ENCODE data around the gene MAPK1.

GRCh38 chr22:21816787-21817496 lies 50.5 kb downstream of the MAPK1 start:
- no peak for TF ChIP-seq ISL1 (CRISPR knock-in tag; IDR thresholded peaks at IDR 0.05)
- TF ChIP-seq, protein P1, sequence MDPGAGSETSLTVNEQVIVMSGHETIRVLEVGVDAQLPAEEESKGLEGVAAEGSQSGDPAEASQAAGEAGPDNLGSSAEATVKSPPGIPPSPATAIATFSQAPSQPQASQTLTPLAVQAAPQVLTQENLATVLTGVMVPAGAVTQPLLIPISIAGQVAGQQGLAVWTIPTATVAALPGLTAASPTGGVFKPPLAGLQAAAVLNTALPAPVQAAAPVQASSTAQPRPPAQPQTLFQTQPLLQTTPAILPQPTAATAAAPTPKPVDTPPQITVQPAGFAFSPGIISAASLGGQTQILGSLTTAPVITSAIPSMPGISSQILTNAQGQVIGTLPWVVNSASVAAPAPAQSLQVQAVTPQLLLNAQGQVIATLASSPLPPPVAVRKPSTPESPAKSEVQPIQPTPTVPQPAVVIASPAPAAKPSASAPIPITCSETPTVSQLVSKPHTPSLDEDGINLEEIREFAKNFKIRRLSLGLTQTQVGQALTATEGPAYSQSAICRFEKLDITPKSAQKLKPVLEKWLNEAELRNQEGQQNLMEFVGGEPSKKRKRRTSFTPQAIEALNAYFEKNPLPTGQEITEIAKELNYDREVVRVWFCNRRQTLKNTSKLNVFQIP (CRISPR knock-in tag; IDR thresholded peaks at IDR 0.05; ENCODE audit: borderline replicate concordance, low read depth) = no peak
- no peak for TF ChIP-seq BACH2 (CRISPR knock-in tag; IDR thresholded peaks at IDR 0.05; ENCODE audit: borderline replicate concordance)
- no peak for TF ChIP-seq ARNTL (CRISPR knock-in tag; IDR thresholded peaks at IDR 0.05; ENCODE audit: borderline replicate concordance, low read depth)
- TF ChIP-seq PATZ1 (CRISPR knock-in tag; IDR thresholded peaks at IDR 0.05; ENCODE audit: borderline replicate concordance) = no peak
- TF ChIP-seq, protein P2, sequence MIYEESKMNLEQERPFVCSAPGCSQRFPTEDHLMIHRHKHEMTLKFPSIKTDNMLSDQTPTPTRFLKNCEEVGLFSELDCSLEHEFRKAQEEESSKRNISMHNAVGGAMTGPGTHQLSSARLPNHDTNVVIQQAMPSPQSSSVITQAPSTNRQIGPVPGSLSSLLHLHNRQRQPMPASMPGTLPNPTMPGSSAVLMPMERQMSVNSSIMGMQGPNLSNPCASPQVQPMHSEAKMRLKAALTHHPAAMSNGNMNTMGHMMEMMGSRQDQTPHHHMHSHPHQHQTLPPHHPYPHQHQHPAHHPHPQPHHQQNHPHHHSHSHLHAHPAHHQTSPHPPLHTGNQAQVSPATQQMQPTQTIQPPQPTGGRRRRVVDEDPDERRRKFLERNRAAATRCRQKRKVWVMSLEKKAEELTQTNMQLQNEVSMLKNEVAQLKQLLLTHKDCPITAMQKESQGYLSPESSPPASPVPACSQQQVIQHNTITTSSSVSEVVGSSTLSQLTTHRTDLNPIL (CRISPR knock-in tag; IDR thresholded peaks at IDR 0.05; ENCODE audit: low read depth) = no peak
- no peak for TF ChIP-seq CSRNP3 (CRISPR knock-in tag; IDR thresholded peaks at IDR 0.05)

Measured in SK-N-SH treated with all-trans-retinoic acid at 6 μM for 48 hours (cell line).